SK-N-DZ (cell line): Measurements from ENCODE around the gene TUBA3C. TPM values are rescaled to one million over a fixed set of nuclear protein-coding genes. Genes with fewer than 3 reads are reported as not detected.
"Not testable (repeated sequence)": the region's sequence is repeated elsewhere in the genome, so short reads cannot be mapped to it uniquely, and the experiment has no call there.

Experiments used
- DNase-seq: peaks from one replicate; pipeline ENCODE4 v3.0.0-alpha.2; 2015; ENCODE audit warnings: low spot score
- polyA plus RNA-seq, 2 experiments: library from polyadenylated mRNA; depleted of rRNA; stranded (reverse); fragments of >200 nt; gene quantifications; 2 replicates each; pipeline ENCODE4 v1.2.3, GENCODE V29; 2014

The TUBA3C gene
- not detected in 2 replicates for polyA plus RNA-seq (2014; cell fraction: cytosol; rRNA removed)
- polyA plus RNA-seq (2014; cell fraction: nucleus; rRNA removed) = not detected in 2 replicates

- DNase-seq = no peak
Measured at GRCh38 chr13:19181621-19182485, at the start of gene TUBA3C. TSS of gene TUBA3C (minus strand) at chr13:19181824. CDS start at chr13:19181747, 77 bp downstream.

- not testable (repeated sequence) for DNase-seq
Measured at GRCh38 chr13:19207413-19207812, 25.8 kb upstream of the TUBA3C start.

GRCh38 chr13:19192622-19193021 lies 11.0 kb upstream of the TUBA3C start:
- DNase-seq = not testable (repeated sequence)

GRCh38 chr13:19189911-19190310 lies 8.3 kb upstream of the TUBA3C start:
- not testable (repeated sequence) for DNase-seq

GRCh38 chr13:19189368-19189767 lies 7.7 kb upstream of the TUBA3C start:
- not testable (repeated sequence) for DNase-seq

- no peak for DNase-seq
Measured at GRCh38 chr13:19185865-19186645, 4.4 kb upstream of the TUBA3C start.

GRCh38 chr13:19185086-19185864 lies 3.7 kb upstream of the TUBA3C start:
- DNase-seq = no peak

GRCh38 chr13:19184176-19184575 lies 2.6 kb upstream of the TUBA3C start:
- DNase-seq = no peak

- no peak for DNase-seq
Measured at GRCh38 chr13:19183676-19184075, 2.1 kb upstream of the TUBA3C start.

GRCh38 chr13:19182536-19182935 lies 912 bp upstream of the TUBA3C start:
- no peak for DNase-seq

GRCh38 chr13:19181021-19181620 lies 503 bp downstream of the TUBA3C start:
- no peak for DNase-seq

GRCh38 chr13:19179916-19180315 lies 1.7 kb downstream of the TUBA3C start:
- no peak for DNase-seq

- no peak for DNase-seq
Measured at GRCh38 chr13:19178901-19179593, 2.6 kb downstream of the TUBA3C start.

- DNase-seq = not testable (repeated sequence)
Measured at GRCh38 chr13:19176981-19177776, 4.4 kb downstream of the TUBA3C start.

- no peak for DNase-seq
Measured at GRCh38 chr13:19173752-19174151, 7.9 kb downstream of the TUBA3C start.

GRCh38 chr13:19172647-19173030 lies 9.0 kb downstream of the TUBA3C start:
- no peak for DNase-seq

- DNase-seq = no peak
Measured at GRCh38 chr13:19172007-19172646, 9.5 kb downstream of the TUBA3C start.

- DNase-seq = no peak
Measured at GRCh38 chr13:19171563-19171962, 10.1 kb downstream of the TUBA3C start.

GRCh38 chr13:19169991-19170390 lies 11.6 kb downstream of the TUBA3C start:
- no peak for DNase-seq
